HepG2 (cell line): Measurements from ENCODE around the gene RING1. TPM values are rescaled to one million over a fixed set of nuclear protein-coding genes. Genes with fewer than 3 reads are reported as not detected.
A peak's percentile ranks its signal among the peaks of the same experiment; 100 is the strongest.

Experiments
- ARID2 ChIP-seq: sonication (generic); formaldehyde crosslinking; IDR thresholded peaks from 2 replicates; pipeline ENCODE4 v1.8.1; 2022; ENCODE audit warnings: mild to moderate bottlenecking, missing genetic modification reagents, borderline replicate concordance
- EED ChIP-seq: sonication (generic); formaldehyde crosslinking; IDR thresholded peaks from 2 replicates; pipeline ENCODE4 v1.5.0; 2020; ENCODE audit warnings: mild to moderate bottlenecking, missing genetic modification reagents
- KDM2A ChIP-seq: sonication (generic); formaldehyde crosslinking; IDR thresholded peaks from 2 replicates; pipeline ENCODE4 v1.4.0; 2020; ENCODE audit warnings: low read depth, missing genetic modification reagents, borderline replicate concordance
- MAFF ChIP-seq: IDR thresholded peaks from 2 replicates; pipeline ENCODE4 v1.6.1; 2011; ENCODE audit warnings: low read depth, low read length, improper control_type of control experiment
- MXD4 ChIP-seq: IDR thresholded peaks from 2 replicates; pipeline ENCODE4 v1.6.1; 2016; ENCODE audit warnings: mild to moderate bottlenecking, missing biosample characterization, missing genetic modification reagents
- PHF8 ChIP-seq: sonication (generic); formaldehyde crosslinking; IDR thresholded peaks from 2 replicates; pipeline ENCODE4 v1.5.0; 2020; ENCODE audit warnings: missing genetic modification reagents
- SALL1 ChIP-seq: sonication (generic); formaldehyde crosslinking; IDR thresholded peaks from 2 replicates; pipeline ENCODE4 v1.8.0; 2022; ENCODE audit warnings: mild to moderate bottlenecking, missing genetic modification reagents
- SMC3 ChIP-seq: IDR thresholded peaks from 2 replicates; pipeline ENCODE4 v1.6.1; 2011; ENCODE audit warnings: low read length, improper control_type of control experiment
- SP5 ChIP-seq: IDR thresholded peaks from 2 replicates; pipeline ENCODE4 v1.6.1; 2016; ENCODE audit warnings: low read depth, borderline replicate concordance
- ZBTB7B ChIP-seq: sonication (generic); formaldehyde crosslinking; IDR thresholded peaks from 2 replicates; pipeline ENCODE4 v1.4.0; 2020; ENCODE audit warnings: missing genetic modification reagents
- ZNF124 ChIP-seq: sonication (generic); formaldehyde crosslinking; IDR thresholded peaks from 2 replicates; pipeline ENCODE4 v1.4.0; 2020; ENCODE audit warnings: missing genetic modification reagents
- ZNF333 ChIP-seq: sonication (generic); formaldehyde crosslinking; IDR thresholded peaks from 2 replicates; pipeline ENCODE4 v1.4.0; 2020; ENCODE audit warnings: mild to moderate bottlenecking, missing genetic modification reagents, borderline replicate concordance
- ZNF501 ChIP-seq: sonication (generic); formaldehyde crosslinking; IDR thresholded peaks from 2 replicates; pipeline ENCODE4 v1.5.1; 2020; ENCODE audit warnings: mild to moderate bottlenecking, moderate library complexity, missing genetic modification reagents
- ZNF652 ChIP-seq: IDR thresholded peaks from 2 replicates; pipeline ENCODE4 v1.6.1; 2016; ENCODE audit warnings: low read depth, borderline replicate concordance
- ZNF660 ChIP-seq: sonication (generic); formaldehyde crosslinking; IDR thresholded peaks from 2 replicates; pipeline ENCODE4 v1.5.1; 2020; ENCODE audit warnings: mild to moderate bottlenecking, low read depth, missing genetic modification reagents, borderline replicate concordance
- ZNF781 ChIP-seq: sonication (generic); formaldehyde crosslinking; IDR thresholded peaks from 2 replicates; pipeline ENCODE4 v1.5.1; 2020; ENCODE audit warnings: borderline replicate concordance, mild to moderate bottlenecking, missing genetic modification reagents; ENCODE audit errors: not compliant biosample characterization
- ZNF891 ChIP-seq: sonication (generic); formaldehyde crosslinking; IDR thresholded peaks from 2 replicates; pipeline ENCODE4 v1.5.0; 2020; ENCODE audit warnings: mild to moderate bottlenecking, missing genetic modification reagents
- ZSCAN30 ChIP-seq: sonication (generic); formaldehyde crosslinking; IDR thresholded peaks from 2 replicates; pipeline ENCODE4 v1.5.0; 2020; ENCODE audit warnings: mild to moderate bottlenecking, missing genetic modification reagents
- polyA plus RNA-seq, 8 experiments: library from polyadenylated mRNA; depleted of rRNA in 3 of 8; stranded (reverse) in 7 of 8; unstranded in 1 of 8; fragments of >200 nt; fragmentation: Illumina TruSeq in 4 of 8; extraction: Trizol in 4 of 8; gene quantifications; 2 replicates each; pipeline versions ENCODE4 v1.2.1 to v1.2.3, GENCODE V29; 2011 to 2016; ENCODE audit warnings: low read depth in 4 of 8, missing spikeins in 1 of 8, mixed read lengths in 1 of 8; ENCODE audit not compliant: insufficient read depth in 1 of 8
- total RNA-seq, 5 experiments: library from RNA; depleted of rRNA; stranded (reverse); fragments of >200 nt; fragmentation: Illumina TruSeq; extraction: Trizol; gene quantifications; 2 replicates each; pipeline ENCODE4 v1.2.3, GENCODE V29; 2016; ENCODE audit warnings: low read depth in 1 of 5
- TF ChIP-seq, protein P1 (sequence below): sonication (generic); formaldehyde crosslinking; IDR thresholded peaks from 2 replicates; pipeline ENCODE4 v1.4.0; 2020; ENCODE audit warnings: missing genetic modification reagents, borderline replicate concordance
- TF ChIP-seq, protein P2 (sequence below): IDR thresholded peaks from 2 replicates; pipeline ENCODE4 v1.6.1; 2016; ENCODE audit warnings: low read depth
- TF ChIP-seq, protein P3 (sequence below): sonication (generic); formaldehyde crosslinking; IDR thresholded peaks from 2 replicates; pipeline ENCODE4 v1.5.0; 2020; ENCODE audit warnings: mild to moderate bottlenecking, missing genetic modification reagents, moderate library complexity
- TF ChIP-seq, protein P4 (sequence below), 2 experiments: sonication (generic) in 1 of 2; formaldehyde crosslinking in 1 of 2; IDR thresholded peaks; 2 replicates each; pipeline versions ENCODE4 v1.4.0 to v1.6.1; 2018 to 2020; ENCODE audit warnings: missing genetic modification reagents in 2 of 2, borderline replicate concordance in 1 of 2, low read depth in 1 of 2, mild to moderate bottlenecking in 1 of 2, missing biosample characterization in 1 of 2

RING1 gene
- total and polyA plus RNA-seq, 2 of the 13 experiments (the other 11 are each of a cell fraction or from before 2014, with no cell fraction given): 23.9 to 33.6 TPM

DNA sequence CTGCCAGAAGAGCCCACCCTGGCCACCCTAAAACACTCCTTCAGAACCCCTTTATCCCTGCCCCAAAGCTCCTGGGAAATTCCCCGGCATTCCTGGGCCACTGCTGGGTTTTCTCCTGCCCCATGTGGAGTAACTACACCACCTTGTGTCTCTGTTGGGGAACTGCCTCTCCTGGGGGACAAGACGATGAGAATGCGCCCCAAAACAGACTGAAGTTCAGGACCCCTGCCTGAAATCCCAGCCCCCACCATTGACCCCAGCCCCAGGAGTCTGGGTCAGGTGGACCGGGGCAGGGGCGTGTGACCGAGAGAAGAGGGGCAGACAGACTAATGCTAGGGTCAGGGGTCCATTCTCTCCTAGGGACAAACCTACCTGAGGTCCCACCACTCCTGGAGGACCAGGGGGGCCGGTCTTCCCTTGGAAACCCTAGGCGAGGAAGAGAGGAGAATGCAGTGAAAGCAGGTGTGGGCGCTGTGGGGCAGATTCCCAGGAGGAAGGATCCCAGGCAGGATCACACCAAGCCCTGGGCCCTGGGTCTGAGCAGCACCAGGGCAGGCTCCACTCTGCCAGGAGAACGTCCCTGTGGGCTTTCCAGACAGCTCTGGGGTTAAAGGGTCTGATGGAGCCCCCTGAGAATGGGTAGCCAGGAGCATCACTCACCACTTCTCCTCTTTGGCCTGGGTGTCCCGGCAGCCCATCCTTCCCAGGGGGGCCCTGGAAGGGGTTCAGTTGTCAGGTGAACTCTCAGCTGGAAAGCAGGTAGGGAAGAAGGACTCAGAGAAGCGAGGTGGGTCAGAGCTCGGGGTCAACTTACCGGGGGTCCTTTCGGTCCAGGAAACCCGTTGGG, 35.4 kb upstream of the RING1 start (continued):
- peak; percentile 75; the same call in 1 of the 2 replicates for TF ChIP-seq ZNF501
- no peak for TF ChIP-seq ZNF652 (CRISPR knock-in tag)
- TF ChIP-seq SALL1: 0 out of 2 replicates have a peak, but pooled peaks have one; percentile 20
- 0 out of 2 replicates have a peak, but pooled peaks have one; percentile 58 for TF ChIP-seq ZSCAN30 (CRISPR knock-in tag)
- no peak for TF ChIP-seq ZNF781 (CRISPR knock-in tag)
- 0 out of 2 replicates have a peak, but pooled peaks have one; percentile 7 for TF ChIP-seq ZBTB7B (CRISPR knock-in tag)
- peak; percentile 92 for TF ChIP-seq SMC3
- peak; percentile 31; the same call in 1 of the 2 replicates for TF ChIP-seq ARID2 (CRISPR knock-in tag)
- TF ChIP-seq ZNF891 (CRISPR knock-in tag): peak; percentile 62; the same call in 1 of the 2 replicates
- TF ChIP-seq MAFF: no peak
- TF ChIP-seq ZNF124: 0 out of 2 replicates have a peak, but pooled peaks have one; percentile 23
- TF ChIP-seq SP5 (CRISPR knock-in tag): no peak
- TF ChIP-seq KDM2A (CRISPR knock-in tag): peak; percentile 57; the same call in 1 of the 2 replicates
- TF ChIP-seq MXD4 (CRISPR knock-in tag): 0 out of 2 replicates have a peak, but pooled peaks have one; percentile 39
- TF ChIP-seq, protein P1, sequence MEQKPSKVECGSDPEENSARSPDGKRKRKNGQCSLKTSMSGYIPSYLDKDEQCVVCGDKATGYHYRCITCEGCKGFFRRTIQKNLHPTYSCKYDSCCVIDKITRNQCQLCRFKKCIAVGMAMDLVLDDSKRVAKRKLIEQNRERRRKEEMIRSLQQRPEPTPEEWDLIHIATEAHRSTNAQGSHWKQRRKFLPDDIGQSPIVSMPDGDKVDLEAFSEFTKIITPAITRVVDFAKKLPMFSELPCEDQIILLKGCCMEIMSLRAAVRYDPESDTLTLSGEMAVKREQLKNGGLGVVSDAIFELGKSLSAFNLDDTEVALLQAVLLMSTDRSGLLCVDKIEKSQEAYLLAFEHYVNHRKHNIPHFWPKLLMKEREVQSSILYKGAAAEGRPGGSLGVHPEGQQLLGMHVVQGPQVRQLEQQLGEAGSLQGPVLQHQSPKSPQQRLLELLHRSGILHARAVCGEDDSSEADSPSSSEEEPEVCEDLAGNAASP (CRISPR knock-in tag): 0 out of 2 replicates have a peak, but pooled peaks have one; percentile 29
- TF ChIP-seq ZNF333: no peak
- TF ChIP-seq, protein P2, sequence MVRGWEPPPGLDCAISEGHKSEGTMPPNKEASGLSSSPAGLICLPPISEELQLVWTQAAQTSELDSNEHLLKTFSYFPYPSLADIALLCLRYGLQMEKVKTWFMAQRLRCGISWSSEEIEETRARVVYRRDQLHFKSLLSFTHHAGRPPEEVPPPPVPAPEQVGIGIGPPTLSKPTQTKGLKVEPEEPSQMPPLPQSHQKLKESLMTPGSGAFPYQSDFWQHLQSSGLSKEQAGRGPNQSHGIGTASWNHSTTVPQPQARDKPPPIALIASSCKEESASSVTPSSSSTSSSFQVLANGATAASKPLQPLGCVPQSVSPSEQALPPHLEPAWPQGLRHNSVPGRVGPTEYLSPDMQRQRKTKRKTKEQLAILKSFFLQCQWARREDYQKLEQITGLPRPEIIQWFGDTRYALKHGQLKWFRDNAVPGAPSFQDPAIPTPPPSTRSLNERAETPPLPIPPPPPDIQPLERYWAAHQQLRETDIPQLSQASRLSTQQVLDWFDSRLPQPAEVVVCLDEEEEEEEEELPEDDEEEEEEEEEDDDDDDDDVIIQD (CRISPR knock-in tag): no peak
- TF ChIP-seq, protein P3, sequence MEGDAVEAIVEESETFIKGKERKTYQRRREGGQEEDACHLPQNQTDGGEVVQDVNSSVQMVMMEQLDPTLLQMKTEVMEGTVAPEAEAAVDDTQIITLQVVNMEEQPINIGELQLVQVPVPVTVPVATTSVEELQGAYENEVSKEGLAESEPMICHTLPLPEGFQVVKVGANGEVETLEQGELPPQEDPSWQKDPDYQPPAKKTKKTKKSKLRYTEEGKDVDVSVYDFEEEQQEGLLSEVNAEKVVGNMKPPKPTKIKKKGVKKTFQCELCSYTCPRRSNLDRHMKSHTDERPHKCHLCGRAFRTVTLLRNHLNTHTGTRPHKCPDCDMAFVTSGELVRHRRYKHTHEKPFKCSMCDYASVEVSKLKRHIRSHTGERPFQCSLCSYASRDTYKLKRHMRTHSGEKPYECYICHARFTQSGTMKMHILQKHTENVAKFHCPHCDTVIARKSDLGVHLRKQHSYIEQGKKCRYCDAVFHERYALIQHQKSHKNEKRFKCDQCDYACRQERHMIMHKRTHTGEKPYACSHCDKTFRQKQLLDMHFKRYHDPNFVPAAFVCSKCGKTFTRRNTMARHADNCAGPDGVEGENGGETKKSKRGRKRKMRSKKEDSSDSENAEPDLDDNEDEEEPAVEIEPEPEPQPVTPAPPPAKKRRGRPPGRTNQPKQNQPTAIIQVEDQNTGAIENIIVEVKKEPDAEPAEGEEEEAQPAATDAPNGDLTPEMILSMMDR: peak; percentile 91
- TF ChIP-seq, protein P4, sequence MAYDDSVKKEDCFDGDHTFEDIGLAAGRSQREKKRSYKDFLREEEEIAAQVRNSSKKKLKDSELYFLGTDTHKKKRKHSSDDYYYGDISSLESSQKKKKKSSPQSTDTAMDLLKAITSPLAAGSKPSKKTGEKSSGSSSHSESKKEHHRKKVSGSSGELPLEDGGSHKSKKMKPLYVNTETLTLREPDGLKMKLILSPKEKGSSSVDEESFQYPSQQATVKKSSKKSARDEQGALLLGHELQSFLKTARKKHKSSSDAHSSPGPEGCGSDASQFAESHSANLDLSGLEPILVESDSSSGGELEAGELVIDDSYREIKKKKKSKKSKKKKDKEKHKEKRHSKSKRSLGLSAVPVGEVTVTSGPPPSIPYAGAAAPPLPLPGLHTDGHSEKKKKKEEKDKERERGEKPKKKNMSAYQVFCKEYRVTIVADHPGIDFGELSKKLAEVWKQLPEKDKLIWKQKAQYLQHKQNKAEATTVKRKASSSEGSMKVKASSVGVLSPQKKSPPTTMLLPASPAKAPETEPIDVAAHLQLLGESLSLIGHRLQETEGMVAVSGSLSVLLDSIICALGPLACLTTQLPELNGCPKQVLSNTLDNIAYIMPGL (CRISPR knock-in tag; IDR thresholded peaks at IDR 0.05; ENCODE audit: borderline replicate concordance in 1 of 2, low read depth in 1 of 2): peak in 1 of 2 experiments; percentile 37; a peak in 1 of 4 replicates
- TF ChIP-seq PHF8 (CRISPR knock-in tag): peak; percentile 32; the same call in 1 of the 2 replicates
- TF ChIP-seq EED (CRISPR knock-in tag): 0 out of 2 replicates have a peak, but pooled peaks have one; percentile 16
- TF ChIP-seq ZNF660: no peak
